ENCODE measurements around the gene ALAD. TPM values are rescaled to one million over a fixed set of nuclear protein-coding genes. Genes with fewer than 3 reads are reported as not detected.

ALAD gene
- total and polyA plus RNA-seq, 9 of the 15 experiments (the other 6 are each of a cell fraction or from before 2014, with no cell fraction given) = 1.3 to 12.7 (median 6.8) TPM

GRCh38 chr9:113376634-113377567 lies 24.2 kb downstream of the ALAD start, which contains the start of gene HDHD3 (continued):
- TF ChIP-seq REST (IDR thresholded peaks at IDR 0.05; ENCODE audit: borderline replicate concordance) = no peak
- TF ChIP-seq REST (CRISPR knock-in tag; IDR thresholded peaks at IDR 0.05; ENCODE audit: low read depth) = no peak
- no peak for TF ChIP-seq ZBTB26 (CRISPR knock-in tag; IDR thresholded peaks at IDR 0.05)
- peak; percentile 42 for TF ChIP-seq USF2 (CRISPR knock-in tag; IDR thresholded peaks at IDR 0.05)
- no peak for TF ChIP-seq STAT5B (CRISPR knock-in tag; IDR thresholded peaks at IDR 0.05)
- 0 out of 4 replicates have a peak, but pooled peaks of 1 of the 2 experiments have one; percentile 20 for TF ChIP-seq SRF (CRISPR knock-in tag; IDR thresholded peaks at IDR 0.05)
- no peak for TF ChIP-seq ZNF175 (CRISPR knock-in tag; IDR thresholded peaks at IDR 0.05; ENCODE audit: low read depth)
- TF ChIP-seq FOS (IDR thresholded peaks at IDR 0.05; ENCODE audit: extremely low read depth, insufficient read length) = no peak
- TF ChIP-seq RBM34 (IDR thresholded peaks at IDR 0.05; ENCODE audit: borderline replicate concordance, insufficient read depth, low read length) = no peak
- TF ChIP-seq ZFP1 (CRISPR knock-in tag; IDR thresholded peaks at IDR 0.05) = no peak
- no peak for TF ChIP-seq CHCHD3 (CRISPR knock-in tag; IDR thresholded peaks at IDR 0.05)
- TF ChIP-seq BRF2 (IDR thresholded peaks at IDR 0.05; ENCODE audit: borderline replicate concordance, insufficient read depth, insufficient read length) = no peak
- no peak for TF ChIP-seq TRIM28 (IDR thresholded peaks at IDR 0.05)
- TF ChIP-seq ZNF146 (CRISPR knock-in tag; IDR thresholded peaks at IDR 0.05; ENCODE audit: unreplicated experiment) = no peak
